Sigmoid colon (tissue), 4 donors: ENCODE measurements around the gene FGF5.

Source experiments
- CTCF ChIP-seq, 4 experiments: fragments of 450-650 bp in 3 of 4; fragments of 200-600 bp in 1 of 4; IDR thresholded peaks; one replicate each; pipeline ENCODE4 v1.5.1; 2016 to 2019; ENCODE audit warnings: antibody characterized with exemption in 4 of 4, mild to moderate bottlenecking in 3 of 4, moderate library complexity in 2 of 4
- EP300 ChIP-seq, 4 donors: sonication (generic); formaldehyde crosslinking; IDR thresholded peaks; one replicate each; pipeline ENCODE4 v1.6.1; 2017; ENCODE audit warnings: antibody characterized with exemption in 4 of 4
- POLR2A ChIP-seq, 2 donors: fragments of 450-650 bp; IDR thresholded peaks; one replicate each; pipeline ENCODE4 v1.6.1; 2016; ENCODE audit warnings: antibody characterized with exemption in 2 of 2, mild to moderate bottlenecking in 2 of 2, moderate library complexity in 2 of 2
- POLR2AphosphoS5 ChIP-seq, 4 donors: sonication (generic); formaldehyde crosslinking; IDR thresholded peaks; one replicate each; pipeline ENCODE4 v1.6.1; 2017; ENCODE audit warnings: antibody characterized with exemption in 4 of 4

- TF ChIP-seq CTCF (IDR thresholded peaks at IDR 0.05) (no peak), POLR2A (IDR thresholded peaks at IDR 0.05) (no peak), EP300 (IDR thresholded peaks at IDR 0.05) (no peak), POLR2AphosphoS5 (IDR thresholded peaks at IDR 0.05) (no peak)
These were observed 6.6 kb upstream of the FGF5 start for GRCh38 chr4:80259817-80260216.
